HG03045 (cell line): ENCODE measurements around the gene SAMD7.

Experiments
- ATAC-seq: cut with Tn5 transposase; IDR thresholded peaks from one replicate; pipeline ENCODE4 v1.9.1; 2021; ENCODE audit warnings: mild to moderate bottlenecking, moderate library complexity; ENCODE audit not compliant: unreplicated experiment

The SAMD7 gene

GRCh38 chr3:169907476-169907875 is 3.9 kb upstream of the SAMD7 start:
- ATAC-seq, result no peak

- no peak for ATAC-seq
Observed at GRCh38 chr3:169907944-169908343, 3.4 kb upstream of the SAMD7 start.

- ATAC-seq, result no peak
Observed at GRCh38 chr3:169913323-169913722, 2.0 kb downstream of the SAMD7 start.

GRCh38 chr3:169914321-169914720 is 2.9 kb downstream of the SAMD7 start:
- ATAC-seq, result no peak

- no peak for ATAC-seq
Observed at GRCh38 chr3:169923189-169923588, 11.8 kb downstream of the SAMD7 start.

- no peak for ATAC-seq
Observed at GRCh38 chr3:169923831-169924230, 12.5 kb downstream of the SAMD7 start.

GRCh38 chr3:169929830-169930519 is 18.6 kb downstream of the SAMD7 start:
- no peak for ATAC-seq

- no peak for ATAC-seq
Observed at GRCh38 chr3:169930843-169931242, 19.5 kb downstream of the SAMD7 start.

GRCh38 chr3:169931747-169932520 is 20.6 kb downstream of the SAMD7 start:
- peak; percentile 86 for ATAC-seq

GRCh38 chr3:169939320-169939719 is 27.9 kb downstream of the SAMD7 start:
- no peak for ATAC-seq

GRCh38 chr3:169939751-169940150 is 28.4 kb downstream of the SAMD7 start:
- no peak for ATAC-seq

- ATAC-seq, result peak; percentile 79
Observed at GRCh38 chr3:169940470-169941181, 29.3 kb downstream of the SAMD7 start.

- peak; percentile 89 for ATAC-seq
Observed at GRCh38 chr3:169945313-169945712, 33.9 kb downstream of the SAMD7 start.

- no peak for ATAC-seq
Observed at GRCh38 chr3:169946336-169946735, 35.0 kb downstream of the SAMD7 start.

GRCh38 chr3:169948559-169949448 is 37.4 kb downstream of the SAMD7 start:
- ATAC-seq, result no peak

- ATAC-seq, result no peak
Observed at GRCh38 chr3:169952045-169952444, 40.7 kb downstream of the SAMD7 start.

- peak; percentile 21 for ATAC-seq
Observed at GRCh38 chr3:169953462-169954141, 42.2 kb downstream of the SAMD7 start.

- ATAC-seq, result peak; percentile 75
Observed at GRCh38 chr3:169954142-169954756, 42.9 kb downstream of the SAMD7 start.

GRCh38 chr3:169955406-169955805 is 44.0 kb downstream of the SAMD7 start:
- no peak for ATAC-seq

GRCh38 chr3:169964176-169964575 is 52.8 kb downstream of the SAMD7 start:
- no peak for ATAC-seq
